Lower lobe of right lung (tissue), 2 donors: ENCODE results near the gene FCHO2. TPM values are rescaled to one million over a fixed set of nuclear protein-coding genes. Genes with fewer than 3 reads are reported as not detected.

Source experiments
- ATAC-seq, 2 donors: fragments of 200-7000 bp; cut with Tn5 transposase; one replicate each; pipeline ENCODE4 v1.9.1; 2020 to 2022; ENCODE audit warnings: mild to moderate bottlenecking in 2 of 2, moderate library complexity in 2 of 2
- DNase-seq: peaks from one replicate; pipeline ENCODE4 v3.0.0-alpha.2; 2020
- H3K27ac ChIP-seq: fragments of 200-600 bp; one replicate; pipeline ENCODE4 v1.8.0; 2022
- H3K27me3 ChIP-seq: fragments of 200-600 bp; one replicate; pipeline ENCODE4 v1.8.0; 2022; ENCODE audit warnings: low read depth
- H3K36me3 ChIP-seq: fragments of 200-600 bp; one replicate; pipeline ENCODE4 v1.8.0; 2022; ENCODE audit warnings: mild to moderate bottlenecking
- H3K4me1 ChIP-seq: fragments of 200-600 bp; one replicate; pipeline ENCODE4 v1.8.0; 2022
- H3K4me3 ChIP-seq: fragments of 200-600 bp; one replicate; pipeline ENCODE4 v1.8.0; 2022; ENCODE audit warnings: mild to moderate bottlenecking
- H3K9me3 ChIP-seq: fragments of 200-600 bp; one replicate; pipeline ENCODE4 v1.8.0; 2022
- intact Hi-C: fragments of 100-400 bp; cut with DNase I; formaldehyde crosslinking; loops from one replicate; pipeline ENCODE4 v1.11.0; 2022
- total RNA-seq: library from RNA; stranded (reverse); fragmentation: NEBNext Ultra II Directional; extraction: Animal tissue kit (Norgen Biotek cat#: 25700); gene quantifications from one replicate; pipeline ENCODE4 v1.2.1, GENCODE V29; 2021
- TF ChIP-seq, protein P1 (sequence below): fragments of 200-600 bp; IDR thresholded peaks from one replicate; pipeline ENCODE4 v1.8.0; 2022; ENCODE audit warnings: antibody characterized with exemption, mild to moderate bottlenecking
- donor health status: DM: no; HTN: yes; CAD: no; lungs with severe emphysema.

The FCHO2 gene
- total RNA-seq, 1 donor from 2014 or later = 89.9 TPM

DNA sequence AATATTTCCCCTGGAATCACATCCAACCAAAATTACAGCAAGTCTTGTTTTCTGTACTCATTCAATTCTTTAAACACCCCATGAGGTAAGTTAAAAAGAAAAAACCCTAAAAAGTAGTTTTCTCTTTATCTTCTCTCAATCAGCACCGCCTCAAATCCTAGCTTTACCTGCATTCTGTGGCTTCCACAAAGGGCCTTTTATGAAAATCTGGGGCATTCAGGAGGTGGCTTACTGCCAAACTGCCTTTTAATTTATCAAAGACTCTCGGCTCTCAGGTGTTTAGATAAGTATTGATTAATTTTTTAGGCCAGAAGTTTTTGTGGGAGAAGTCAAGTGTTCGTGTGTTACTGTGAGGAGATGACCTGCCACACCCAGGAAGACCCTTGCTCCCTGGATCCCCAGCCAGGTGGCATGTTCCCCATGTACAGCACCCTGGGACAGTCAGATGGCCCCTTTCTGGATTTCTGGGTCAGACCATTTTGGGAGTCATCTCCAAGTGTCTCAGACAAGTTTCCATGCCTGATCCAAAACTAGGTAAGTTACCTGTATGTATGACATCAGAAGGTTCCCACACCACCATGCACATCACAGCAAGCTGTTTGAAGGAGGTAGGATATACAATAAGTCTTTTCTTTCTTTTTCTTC lies 158.3 kb downstream of the FCHO2 start:
- H3K27ac ChIP-seq = no peak overlapping the region
- no peak for DNase-seq
- TF ChIP-seq, protein P1, sequence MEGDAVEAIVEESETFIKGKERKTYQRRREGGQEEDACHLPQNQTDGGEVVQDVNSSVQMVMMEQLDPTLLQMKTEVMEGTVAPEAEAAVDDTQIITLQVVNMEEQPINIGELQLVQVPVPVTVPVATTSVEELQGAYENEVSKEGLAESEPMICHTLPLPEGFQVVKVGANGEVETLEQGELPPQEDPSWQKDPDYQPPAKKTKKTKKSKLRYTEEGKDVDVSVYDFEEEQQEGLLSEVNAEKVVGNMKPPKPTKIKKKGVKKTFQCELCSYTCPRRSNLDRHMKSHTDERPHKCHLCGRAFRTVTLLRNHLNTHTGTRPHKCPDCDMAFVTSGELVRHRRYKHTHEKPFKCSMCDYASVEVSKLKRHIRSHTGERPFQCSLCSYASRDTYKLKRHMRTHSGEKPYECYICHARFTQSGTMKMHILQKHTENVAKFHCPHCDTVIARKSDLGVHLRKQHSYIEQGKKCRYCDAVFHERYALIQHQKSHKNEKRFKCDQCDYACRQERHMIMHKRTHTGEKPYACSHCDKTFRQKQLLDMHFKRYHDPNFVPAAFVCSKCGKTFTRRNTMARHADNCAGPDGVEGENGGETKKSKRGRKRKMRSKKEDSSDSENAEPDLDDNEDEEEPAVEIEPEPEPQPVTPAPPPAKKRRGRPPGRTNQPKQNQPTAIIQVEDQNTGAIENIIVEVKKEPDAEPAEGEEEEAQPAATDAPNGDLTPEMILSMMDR = no peak
- H3K27me3 ChIP-seq = no peaks in the 10 kb centered on the region
- no peak for ATAC-seq
- H3K4me3 ChIP-seq = no peak overlapping the region
- intact Hi-C loops = no loop called here
- H3K36me3 ChIP-seq = no peaks in the 10 kb centered on the region
- H3K9me3 ChIP-seq = no peaks in the 10 kb centered on the region
- H3K4me1 ChIP-seq = no peaks in the 10 kb centered on the region

DNA sequence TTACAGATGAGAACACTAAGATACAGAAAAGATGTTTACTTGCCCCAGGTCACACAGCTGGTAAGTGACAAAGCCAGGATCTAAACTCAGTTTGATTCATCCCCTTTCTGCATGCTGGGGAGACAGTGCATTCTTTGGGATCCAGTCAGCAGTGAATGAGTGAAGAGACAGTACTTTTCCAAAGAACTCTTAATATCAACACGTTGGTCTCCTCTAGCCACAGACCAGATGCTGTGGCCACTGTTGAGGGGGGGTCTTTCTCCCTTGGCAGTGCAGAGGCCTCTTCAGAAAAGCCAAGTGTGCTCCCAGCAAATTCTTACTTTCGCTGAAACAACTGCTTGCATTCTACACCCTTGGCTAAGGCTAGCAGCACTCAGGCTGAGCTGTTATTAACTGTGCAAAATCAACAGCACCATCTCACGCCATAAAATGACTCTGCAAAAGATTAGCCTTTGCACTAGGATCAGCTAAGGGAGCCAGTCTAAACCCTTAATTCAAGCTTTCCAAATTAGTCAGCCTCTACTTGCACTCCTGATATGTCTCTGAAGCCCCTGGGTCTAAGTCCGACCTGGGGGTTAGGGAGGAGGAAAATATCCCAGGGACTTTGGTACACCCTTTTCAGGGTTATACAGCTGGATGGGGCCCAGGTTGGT lies 159.7 kb downstream of the FCHO2 start:
- Histone ChIP-seq H3K4me1 (no peaks in the 10 kb centered on the region), H3K36me3 (no peaks in the 10 kb centered on the region), H3K4me3 (no peak overlapping the region), H3K27me3 (peaks cover 9% of the 10 kb centered on the region), H3K27ac (no peak overlapping the region), H3K9me3 (no peaks in the 10 kb centered on the region)
- ATAC-seq = no peak
- intact Hi-C loops = no loop called here
- TF ChIP-seq, protein P1 = no peak
- DNase-seq = no peak

DNA sequence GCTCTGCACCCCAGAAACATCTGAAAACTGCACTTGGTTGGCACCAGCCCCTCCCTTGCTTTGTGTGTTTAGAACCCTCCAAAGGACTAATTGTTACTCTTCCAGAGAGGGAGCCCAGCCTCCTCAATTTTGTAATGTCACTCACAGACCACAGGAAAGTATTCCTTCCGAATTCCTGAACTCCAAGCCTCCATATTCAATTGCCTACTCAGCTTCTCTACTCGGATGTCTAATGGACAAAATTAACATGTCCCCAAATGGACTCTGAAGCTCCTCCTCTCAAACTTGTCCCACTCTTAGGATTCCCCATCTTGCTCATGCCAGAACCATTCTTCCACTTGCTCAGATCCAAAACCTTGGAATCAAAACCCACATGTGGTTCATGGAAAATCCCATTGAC lies 160.7 kb downstream of the FCHO2 start:
- DNase-seq = no peak
- Histone ChIP-seq H3K27ac (no peak overlapping the region), H3K36me3 (no peaks in the 10 kb centered on the region), H3K9me3 (no peaks in the 10 kb centered on the region), H3K27me3 (peaks cover 9% of the 10 kb centered on the region), H3K4me1 (no peaks in the 10 kb centered on the region), H3K4me3 (no peak overlapping the region)
- no peak for ATAC-seq
- intact Hi-C loops = no loop called here
- TF ChIP-seq, protein P1 = no peak

DNA sequence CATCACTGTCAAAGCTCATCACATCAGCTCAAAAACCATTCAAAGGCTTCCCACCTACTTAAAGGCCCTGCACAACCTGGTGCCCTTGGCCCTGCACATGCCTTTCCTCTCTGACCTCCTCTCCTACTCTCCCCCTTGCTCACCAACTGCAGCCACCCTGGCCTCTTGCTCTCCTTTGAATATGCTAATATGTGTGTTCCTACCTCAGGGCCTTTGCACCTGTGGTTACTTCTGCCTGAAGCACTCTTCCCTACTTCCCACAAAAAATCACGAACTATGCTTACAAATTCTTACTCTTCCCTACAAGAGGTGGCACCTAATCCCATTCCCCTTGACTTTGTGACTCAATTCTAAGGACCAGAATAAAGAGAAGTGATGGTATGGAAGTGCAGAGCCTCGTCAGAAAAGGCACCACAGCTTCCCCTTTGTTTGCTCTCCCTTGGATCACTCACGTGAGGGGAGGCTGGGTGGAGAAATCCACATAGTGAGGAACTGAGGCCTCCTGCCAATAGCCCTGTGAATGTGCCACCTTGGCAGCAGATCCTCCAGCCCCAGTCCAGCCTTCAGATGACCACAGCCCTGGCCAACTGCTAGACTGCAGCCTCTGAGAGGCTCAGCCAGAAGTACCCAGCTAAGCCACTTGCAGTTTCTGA lies 161.4 kb downstream of the FCHO2 start:
- DNase-seq (peak; percentile 52), ATAC-seq (peak in 1 of 2 donors; percentile 3)
- Histone ChIP-seq H3K4me3 (no peak overlapping the region), H3K4me1 (no peaks in the 10 kb centered on the region), H3K27me3 (peaks cover 12% of the 10 kb centered on the region), H3K9me3 (no peaks in the 10 kb centered on the region), H3K27ac (no peak overlapping the region), H3K36me3 (no peaks in the 10 kb centered on the region)
- intact Hi-C loops = no loop called here
- TF ChIP-seq, protein P1 = no peak

DNA sequence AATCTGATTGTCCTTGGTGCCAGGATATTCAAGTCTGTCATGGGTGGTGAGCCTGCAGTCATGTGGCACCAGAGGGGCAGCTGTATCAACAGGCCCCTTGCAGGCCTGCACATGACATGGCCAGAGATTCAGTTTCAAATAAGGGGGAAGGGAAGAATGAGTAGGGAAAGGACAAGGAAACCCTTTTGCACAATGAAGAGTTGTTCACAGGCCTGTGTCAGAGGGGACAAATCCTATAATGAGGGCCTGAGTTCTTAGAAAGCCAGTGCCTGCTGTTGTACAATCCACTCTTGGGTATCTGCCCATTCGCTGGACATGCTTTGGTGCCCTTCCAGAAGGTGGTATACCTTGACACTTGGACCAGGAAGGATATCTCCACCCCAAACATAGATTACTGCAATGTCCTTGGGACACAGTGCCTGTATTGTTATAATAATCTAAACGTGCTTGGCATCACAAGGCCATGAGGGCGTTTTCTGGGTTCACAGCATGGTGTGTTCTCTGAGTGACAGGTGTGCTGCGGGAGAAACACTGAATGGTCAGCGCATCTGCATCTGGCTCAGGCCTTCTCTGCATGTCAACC lies 162.6 kb downstream of the FCHO2 start:
- peaks cover 4% of the 10 kb centered on the region for H3K4me1 ChIP-seq
- no peaks in the 10 kb centered on the region for H3K9me3 ChIP-seq
- H3K36me3 ChIP-seq = no peaks in the 10 kb centered on the region
- TF ChIP-seq, protein P1 = no peak
- DNase-seq = no peak
- no peak overlapping the region for H3K27ac ChIP-seq
- peaks cover 15% of the 10 kb centered on the region for H3K27me3 ChIP-seq
- no peak for ATAC-seq
- intact Hi-C loops = no loop called here
- H3K4me3 ChIP-seq = no peak overlapping the region
